H9 (cell line): Measurements from ENCODE around the gene LUZP4. TPM values are rescaled to one million over a fixed set of nuclear protein-coding genes. Genes with fewer than 3 reads are reported as not detected.

Source experiments
- DNase-seq: peaks from one replicate; pipeline ENCODE4 v3.0.0-alpha.2; 2017
- H2AFZ ChIP-seq: one replicate; pipeline ENCODE4 v1.6.1; 2013; ENCODE audit warnings: mild to moderate bottlenecking, low read length, control low read depth, moderate library complexity
- H2AK5ac ChIP-seq: 2 replicates; pipeline ENCODE4 v1.6.1; 2013; ENCODE audit warnings: low read length, control low read depth, mixed read lengths; ENCODE audit not compliant: insufficient read length
- H2BK120ac ChIP-seq: one replicate; pipeline ENCODE4 v1.6.1; 2013; ENCODE audit warnings: low read depth, mild to moderate bottlenecking, low read length, control low read depth, inconsistent platforms; ENCODE audit not compliant: poor library complexity, severe bottlenecking
- H2BK12ac ChIP-seq: 2 replicates; pipeline ENCODE4 v1.6.1; 2013; ENCODE audit warnings: low read length, control low read depth, mixed read lengths, low read depth; ENCODE audit not compliant: insufficient read length
- H2BK15ac ChIP-seq: 2 replicates; pipeline ENCODE4 v1.6.1; 2013; ENCODE audit warnings: low read depth, low read length, control low read depth
- H2BK20ac ChIP-seq: one replicate; pipeline ENCODE4 v1.6.1; 2013; ENCODE audit warnings: low read depth, mild to moderate bottlenecking, low read length, control low read depth, inconsistent platforms; ENCODE audit not compliant: poor library complexity, severe bottlenecking
- H2BK5ac ChIP-seq: 2 replicates; pipeline ENCODE4 v1.6.1; 2013; ENCODE audit warnings: low read length, control low read depth, mixed read lengths; ENCODE audit not compliant: insufficient read length
- H3K14ac ChIP-seq: 2 replicates; pipeline ENCODE4 v1.6.1; 2013; ENCODE audit warnings: low read length, control low read depth; ENCODE audit not compliant: insufficient read depth
- H3K18ac ChIP-seq: 2 replicates; pipeline ENCODE4 v1.6.1; 2013; ENCODE audit warnings: low read depth, mild to moderate bottlenecking, mixed read lengths, low read length, control low read depth; ENCODE audit not compliant: insufficient read length
- H3K23ac ChIP-seq: 2 replicates; pipeline ENCODE4 v1.6.1; 2013; ENCODE audit warnings: low read length, control low read depth, mixed read lengths, low read depth; ENCODE audit not compliant: insufficient read length
- H3K23me2 ChIP-seq: 2 replicates; pipeline ENCODE4 v1.6.1; 2013; ENCODE audit warnings: low read depth, mild to moderate bottlenecking, mixed read lengths, low read length, control low read depth; ENCODE audit not compliant: insufficient read length, poor library complexity, severe bottlenecking
- H3K27ac ChIP-seq: 2 replicates; pipeline ENCODE4 v1.5.1; 2013; ENCODE audit warnings: low read length, control low read depth, mixed read lengths, low read depth; ENCODE audit not compliant: insufficient read length
- H3K27me3 ChIP-seq: 2 replicates; pipeline ENCODE4 v1.6.1; 2013; ENCODE audit warnings: low read length, control low read depth, inconsistent platforms; ENCODE audit not compliant: insufficient read depth
- H3K4ac ChIP-seq: 2 replicates; pipeline ENCODE4 v1.6.1; 2013; ENCODE audit warnings: low read depth, mild to moderate bottlenecking, control low read depth, inconsistent platforms, low read length, moderate library complexity
- H3K4me1 ChIP-seq: 2 replicates; pipeline ENCODE4 v1.6.1; 2013; ENCODE audit warnings: low read length, control low read depth, inconsistent platforms; ENCODE audit not compliant: insufficient read depth
- H3K4me2 ChIP-seq: 2 replicates; pipeline ENCODE4 v1.6.1; 2013; ENCODE audit warnings: low read length, control low read depth, mixed read lengths; ENCODE audit not compliant: insufficient read length, insufficient read depth
- H3K56ac ChIP-seq: 2 replicates; pipeline ENCODE4 v1.6.1; 2013; ENCODE audit warnings: low read depth, mild to moderate bottlenecking, mixed read lengths, low read length, control low read depth; ENCODE audit not compliant: insufficient read length
- H3K79me1 ChIP-seq: 2 replicates; pipeline ENCODE4 v1.6.1; 2013; ENCODE audit warnings: low read depth, mild to moderate bottlenecking, moderate library complexity, low read length, control low read depth, inconsistent platforms; ENCODE audit not compliant: insufficient read depth, poor library complexity, severe bottlenecking
- H3K79me2 ChIP-seq: 2 replicates; pipeline ENCODE4 v1.6.1; 2013; ENCODE audit warnings: low read length, control low read depth, inconsistent platforms; ENCODE audit not compliant: insufficient read depth
- H3K9ac ChIP-seq: 2 replicates; pipeline ENCODE4 v1.6.1; 2013; ENCODE audit warnings: low read length, control low read depth, mixed read lengths; ENCODE audit not compliant: insufficient read length; ENCODE audit errors: extremely low read depth
- H3K9me3 ChIP-seq: one replicate; pipeline ENCODE4 v1.6.1; 2013; ENCODE audit warnings: low read depth, low read length, inconsistent platforms; ENCODE audit not compliant: control insufficient read depth
- H3T11ph ChIP-seq: one replicate; pipeline ENCODE4 v1.6.1; 2013; ENCODE audit warnings: mild to moderate bottlenecking, low read length, control low read depth, inconsistent platforms
- H4K20me1 ChIP-seq: one replicate; pipeline ENCODE4 v1.6.1; 2013; ENCODE audit not compliant: control insufficient read depth, insufficient read length, insufficient read depth
- H4K5ac ChIP-seq: 2 replicates; pipeline ENCODE4 v1.6.1; 2013; ENCODE audit warnings: low read depth, mild to moderate bottlenecking, mixed read lengths, low read length, control low read depth; ENCODE audit not compliant: insufficient read length
- H4K8ac ChIP-seq: replicated peaks from 2 replicates; pipeline ENCODE4 v1.6.1; 2013; ENCODE audit warnings: low read length, control low read depth, mixed read lengths, low read depth; ENCODE audit not compliant: insufficient read length
- H4K91ac ChIP-seq: 2 replicates; pipeline ENCODE4 v1.6.1; 2013; ENCODE audit warnings: low read depth, mild to moderate bottlenecking, moderate library complexity, mixed read lengths, low read length, control low read depth; ENCODE audit not compliant: insufficient read length
- H3K27ac Mint-ChIP-seq, 3 experiments: 2 replicates in 2 of 3; 3 replicates in 1 of 3; pipeline ENCODE4 v1.8.0; 2020 to 2021; ENCODE audit warnings: mixed read lengths in 3 of 3, mild to moderate bottlenecking in 1 of 3, moderate library complexity in 1 of 3
- H3K27me3 Mint-ChIP-seq: 2 replicates; pipeline ENCODE4 v1.8.0; 2021; ENCODE audit warnings: low read depth, mild to moderate bottlenecking, moderate library complexity, mixed read lengths
- H3K36me3 Mint-ChIP-seq, 3 experiments: 2 replicates in 2 of 3; 3 replicates in 1 of 3; pipeline ENCODE4 v1.8.0; 2020 to 2021; ENCODE audit warnings: low read depth in 3 of 3, mixed read lengths in 3 of 3; ENCODE audit not compliant: insufficient read depth in 1 of 3
- H3K4me1 Mint-ChIP-seq, 2 experiments: 2 replicates each; pipeline ENCODE4 v1.8.0; 2020; ENCODE audit warnings: mixed read lengths in 2 of 2
- H3K4me3 Mint-ChIP-seq, 2 experiments: 2 replicates in 1 of 2; 3 replicates in 1 of 2; pipeline ENCODE4 v1.8.0; 2020 to 2021; ENCODE audit warnings: mild to moderate bottlenecking in 2 of 2, mixed read lengths in 2 of 2, moderate library complexity in 1 of 2
- H3K9me3 Mint-ChIP-seq, 2 experiments: 2 replicates in 1 of 2; 3 replicates in 1 of 2; pipeline ENCODE4 v1.8.0; 2020; ENCODE audit warnings: mild to moderate bottlenecking in 2 of 2, mixed read lengths in 2 of 2, moderate library complexity in 1 of 2
- WGBS: extraction: QIAGEN DNeasy Blood & Tissue Kit; methylation state at CpG from one replicate; pipeline ENCODE4 v1.1.7; 2013; ENCODE audit warnings: missing lambda C conversion rate, low lambda C conversion rate, mixed read lengths; ENCODE audit not compliant: insufficient read length; ENCODE audit errors: extremely low coverage; 5-methylcytosine and 5-hydroxymethylcytosine counted together
- total RNA-seq: library from RNA; stranded (reverse); gene quantifications from 2 replicates; pipeline ENCODE4 v1.2.1, GENCODE V29; 2021
- TF ChIP-seq, protein P1 (sequence below): fragments of 200-600 bp; sonication (generic); conservative IDR thresholded peaks from 3 replicates; pipeline ENCODE4 v1.8.0; 2021; ENCODE audit warnings: antibody characterized with exemption, mild to moderate bottlenecking

The LUZP4 gene
- total RNA-seq, 1 experiment from 2014 or later = not detected

GRCh38 chrX:115284877-115285276 is 4.6 kb upstream of the LUZP4 start:
- Histone ChIP-seq H2BK5ac (no peak overlapping the region), H3K56ac (no peak overlapping the region), H3K14ac (no peak overlapping the region), H3K27ac (no peak overlapping the region), H3K79me1 (no peaks in the 10 kb centered on the region), H2BK15ac (no peak overlapping the region), H3K4me1 (no peaks in the 10 kb centered on the region), H3T11ph (no peak overlapping the region), H3K27me3 (no peaks in the 10 kb centered on the region), H3K4me2 (no peak overlapping the region), H3K9me3 (no peaks in the 10 kb centered on the region), H2AK5ac (no peak overlapping the region), H4K91ac (no peak overlapping the region), H2BK120ac (no peak overlapping the region), H4K5ac (no peak overlapping the region), H2BK20ac (no peak overlapping the region), H3K23ac (no peak overlapping the region), H4K20me1 (no peaks in the 10 kb centered on the region), H3K9ac (no peak overlapping the region), H3K79me2 (no peaks in the 10 kb centered on the region), H3K4ac (no peak overlapping the region), H2BK12ac (no peak overlapping the region), H2AFZ (no peak overlapping the region), H4K8ac (no peak overlapping the region), H3K18ac (no peak overlapping the region), H3K23me2 (no peaks in the 10 kb centered on the region)
- peaks cover 6% of the 10 kb centered on the region for H3K27me3 Mint-ChIP-seq
- no peak for DNase-seq
- H3K9me3 Mint-ChIP-seq = peaks cover 4 to 5% of the 10 kb centered on the region in 2 experiments; a peak in 2 of 5 replicates
- H3K36me3 Mint-ChIP-seq = no peaks in the 10 kb centered on the region; a peak in 2 of 7 replicates
- H3K4me1 Mint-ChIP-seq = peaks cover 5 to 6% of the 10 kb centered on the region in 2 experiments
- no peak overlapping the region for H3K27ac Mint-ChIP-seq
- TF ChIP-seq, protein P1, sequence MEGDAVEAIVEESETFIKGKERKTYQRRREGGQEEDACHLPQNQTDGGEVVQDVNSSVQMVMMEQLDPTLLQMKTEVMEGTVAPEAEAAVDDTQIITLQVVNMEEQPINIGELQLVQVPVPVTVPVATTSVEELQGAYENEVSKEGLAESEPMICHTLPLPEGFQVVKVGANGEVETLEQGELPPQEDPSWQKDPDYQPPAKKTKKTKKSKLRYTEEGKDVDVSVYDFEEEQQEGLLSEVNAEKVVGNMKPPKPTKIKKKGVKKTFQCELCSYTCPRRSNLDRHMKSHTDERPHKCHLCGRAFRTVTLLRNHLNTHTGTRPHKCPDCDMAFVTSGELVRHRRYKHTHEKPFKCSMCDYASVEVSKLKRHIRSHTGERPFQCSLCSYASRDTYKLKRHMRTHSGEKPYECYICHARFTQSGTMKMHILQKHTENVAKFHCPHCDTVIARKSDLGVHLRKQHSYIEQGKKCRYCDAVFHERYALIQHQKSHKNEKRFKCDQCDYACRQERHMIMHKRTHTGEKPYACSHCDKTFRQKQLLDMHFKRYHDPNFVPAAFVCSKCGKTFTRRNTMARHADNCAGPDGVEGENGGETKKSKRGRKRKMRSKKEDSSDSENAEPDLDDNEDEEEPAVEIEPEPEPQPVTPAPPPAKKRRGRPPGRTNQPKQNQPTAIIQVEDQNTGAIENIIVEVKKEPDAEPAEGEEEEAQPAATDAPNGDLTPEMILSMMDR = no peak
- no CpG with 5 or more reads among the region's 4 CpGs for WGBS
- no peak overlapping the region for H3K4me3 Mint-ChIP-seq
